Spinal cord (tissue), 10 donors: Measurements from ENCODE around the gene TMEM258. TPM values are rescaled to one million over a fixed set of nuclear protein-coding genes. Genes with fewer than 3 reads are reported as not detected.

ENCODE experiments used
- DNase-seq, 6 donors: peaks; one replicate each; pipeline versions ENCODE4 v3.0.0 to v3.0.0-alpha.2; 2013 to 2015; ENCODE audit warnings: low spot score in 6 of 6, low read depth in 4 of 6
- H3K27ac ChIP-seq: one replicate; pipeline ENCODE4 v1.5.1; 2013; ENCODE audit warnings: low read depth, low read length, control low read depth
- H3K27me3 ChIP-seq: one replicate; pipeline ENCODE4 v1.6.1; 2013; ENCODE audit warnings: low read length; ENCODE audit not compliant: control insufficient read depth, insufficient read depth
- H3K36me3 ChIP-seq: one replicate; pipeline ENCODE4 v1.6.1; 2013; ENCODE audit warnings: low read length; ENCODE audit not compliant: control insufficient read depth, insufficient read depth
- H3K4me1 ChIP-seq: one replicate; pipeline ENCODE4 v1.6.1; 2013; ENCODE audit warnings: low read length; ENCODE audit not compliant: control insufficient read depth, insufficient read depth
- H3K4me3 ChIP-seq: one replicate; pipeline ENCODE4 v1.5.1; 2013; ENCODE audit warnings: low read depth, low read length, control low read depth
- H3K9me3 ChIP-seq: one replicate; pipeline ENCODE4 v1.6.1; 2013; ENCODE audit warnings: low read length; ENCODE audit not compliant: control insufficient read depth, insufficient read depth
- WGBS: methylation state at CpG from one replicate; pipeline ENCODE4 v1.1.5; 2013; ENCODE audit warnings: missing lambda C conversion rate; ENCODE audit not compliant: insufficient coverage; 5-methylcytosine and 5-hydroxymethylcytosine counted together
- polyA plus RNA-seq, 2 donors: library from polyadenylated mRNA; unstranded; fragments of 120-200 nt; gene quantifications; one replicate each; pipeline ENCODE4 v1.2.1, GENCODE V29; 2013; ENCODE audit not compliant: insufficient read length in 2 of 2
- total RNA-seq, 2 donors: library from RNA; depleted of rRNA in 1 of 2; stranded (reverse); fragments of 120-200 nt in 1 of 2; fragments of >200 nt in 1 of 2; gene quantifications; one replicate each; pipeline versions ENCODE4 v1.2.3 to v1.2.4, GENCODE V29; 2013 to 2014
- donor health status: healthy.

The TMEM258 gene
- total and polyA plus RNA-seq, 4 donors, result 102 to 181 (median 157) TPM

- Histone ChIP-seq H3K27ac (peak within 1 kb of the TSS; percentile 98), H3K36me3 (peaks cover 12% of the 10 kb centered on the region), H3K4me3 (peak within 1 kb of the TSS; percentile 97), H3K9me3 (no peaks in the 10 kb centered on the region), H3K4me1 (peaks cover 54% of the 10 kb centered on the region), H3K27me3 (no peaks in the 10 kb centered on the region)
- WGBS, result under 1% methylated on average over 83 of the region's 83 CpGs
- DNase-seq, result peak; percentile 88 to 99 (median 94)
These were observed 35.4 kb upstream of the TMEM258 start, which contains the start of gene FADS2 for GRCh38 chr11:61827571-61828378. TSS of gene FADS2 (plus strand) at chr11:61828300. CDS start at chr11:61828391, 91 bp downstream.

- Histone ChIP-seq H3K27ac (peak overlapping the region; percentile 98), H3K4me1 (peaks cover 47% of the 10 kb centered on the region), H3K27me3 (no peaks in the 10 kb centered on the region), H3K4me3 (peak overlapping the region; percentile 97), H3K9me3 (no peaks in the 10 kb centered on the region), H3K36me3 (peaks cover 7% of the 10 kb centered on the region)
- WGBS, result 2% methylated on average over 19 of the region's 23 CpGs
- peak in 1 of 6 donors; percentile 89 for DNase-seq
These were observed 34.7 kb upstream of the TMEM258 start for GRCh38 chr11:61826930-61827570.

- no CpG with 5 or more reads among the region's 2 CpGs for WGBS
- no peak for DNase-seq
- no peaks in the 10 kb centered on the region for H3K9me3 ChIP-seq
- H3K27ac ChIP-seq, result no peak overlapping the region
- no peak overlapping the region for H3K4me3 ChIP-seq
- H3K4me1 ChIP-seq, result peaks cover 20% of the 10 kb centered on the region
- no peaks in the 10 kb centered on the region for H3K36me3 ChIP-seq
- no peaks in the 10 kb centered on the region for H3K27me3 ChIP-seq
These were observed 27.8 kb upstream of the TMEM258 start for GRCh38 chr11:61820174-61820573.

- WGBS, result 43% methylated on average over 3 of the region's 6 CpGs
- Histone ChIP-seq H3K9me3 (no peaks in the 10 kb centered on the region), H3K4me1 (peaks cover 33% of the 10 kb centered on the region), H3K4me3 (peak overlapping the region; percentile 55), H3K36me3 (peaks cover 17% of the 10 kb centered on the region), H3K27me3 (no peaks in the 10 kb centered on the region), H3K27ac (peak overlapping the region; percentile 96)
- no peak for DNase-seq
These were observed 25.2 kb upstream of the TMEM258 start for GRCh38 chr11:61817471-61818202.

GRCh38 chr11:61816736-61817455, 24.5 kb upstream of the TMEM258 start, which contains the start of gene FADS1:
TSS of gene FADS1 (minus strand) at chr11:61817003. CDS start at chr11:61816929, 74 bp downstream.
- Histone ChIP-seq H3K4me3 (peak within 1 kb of the TSS; percentile 90), H3K9me3 (no peaks in the 10 kb centered on the region), H3K4me1 (peaks cover 35% of the 10 kb centered on the region), H3K36me3 (peaks cover 24% of the 10 kb centered on the region), H3K27me3 (no peaks in the 10 kb centered on the region), H3K27ac (peak within 1 kb of the TSS; percentile 96)
- DNase-seq, result peak in 5 of 6 donors; percentile 86 to 98 (median 90)
- under 1% methylated on average over 68 of the region's 73 CpGs for WGBS

GRCh38 chr11:61815790-61816735, 23.7 kb upstream of the TMEM258 start:
- under 1% methylated on average over 62 of the region's 69 CpGs for WGBS
- DNase-seq, result peak in 3 of 6 donors; percentile 52 to 89 (median 84)
- H3K36me3 ChIP-seq, result peaks cover 32% of the 10 kb centered on the region
- H3K4me1 ChIP-seq, result peaks cover 35% of the 10 kb centered on the region
- H3K9me3 ChIP-seq, result no peaks in the 10 kb centered on the region
- peak overlapping the region; percentile 90 for H3K4me3 ChIP-seq
- peak overlapping the region; percentile 96 for H3K27ac ChIP-seq
- H3K27me3 ChIP-seq, result no peaks in the 10 kb centered on the region

GRCh38 chr11:61814958-61815789, 22.8 kb upstream of the TMEM258 start:
- Histone ChIP-seq H3K9me3 (no peaks in the 10 kb centered on the region), H3K4me3 (peak overlapping the region; percentile 90), H3K4me1 (peaks cover 35% of the 10 kb centered on the region), H3K36me3 (peaks cover 41% of the 10 kb centered on the region), H3K27me3 (no peaks in the 10 kb centered on the region), H3K27ac (peak overlapping the region; percentile 96)
- peak; percentile 85 to 98 (median 88) for DNase-seq
- WGBS, result under 1% methylated on average over 62 of the region's 66 CpGs
